GM12873 (cell line): ENCODE results near the gene DISC1.

Experiments
- TF ChIP-seq, protein P1 (sequence below): IDR thresholded peaks from 2 replicates; pipeline ENCODE4 v1.5.1; 2012; ENCODE audit warnings: low read depth, mild to moderate bottlenecking, moderate library complexity, low read length, control low read depth; ENCODE audit not compliant: insufficient read depth; ENCODE audit errors: missing control alignments

The DISC1 gene

DNA sequence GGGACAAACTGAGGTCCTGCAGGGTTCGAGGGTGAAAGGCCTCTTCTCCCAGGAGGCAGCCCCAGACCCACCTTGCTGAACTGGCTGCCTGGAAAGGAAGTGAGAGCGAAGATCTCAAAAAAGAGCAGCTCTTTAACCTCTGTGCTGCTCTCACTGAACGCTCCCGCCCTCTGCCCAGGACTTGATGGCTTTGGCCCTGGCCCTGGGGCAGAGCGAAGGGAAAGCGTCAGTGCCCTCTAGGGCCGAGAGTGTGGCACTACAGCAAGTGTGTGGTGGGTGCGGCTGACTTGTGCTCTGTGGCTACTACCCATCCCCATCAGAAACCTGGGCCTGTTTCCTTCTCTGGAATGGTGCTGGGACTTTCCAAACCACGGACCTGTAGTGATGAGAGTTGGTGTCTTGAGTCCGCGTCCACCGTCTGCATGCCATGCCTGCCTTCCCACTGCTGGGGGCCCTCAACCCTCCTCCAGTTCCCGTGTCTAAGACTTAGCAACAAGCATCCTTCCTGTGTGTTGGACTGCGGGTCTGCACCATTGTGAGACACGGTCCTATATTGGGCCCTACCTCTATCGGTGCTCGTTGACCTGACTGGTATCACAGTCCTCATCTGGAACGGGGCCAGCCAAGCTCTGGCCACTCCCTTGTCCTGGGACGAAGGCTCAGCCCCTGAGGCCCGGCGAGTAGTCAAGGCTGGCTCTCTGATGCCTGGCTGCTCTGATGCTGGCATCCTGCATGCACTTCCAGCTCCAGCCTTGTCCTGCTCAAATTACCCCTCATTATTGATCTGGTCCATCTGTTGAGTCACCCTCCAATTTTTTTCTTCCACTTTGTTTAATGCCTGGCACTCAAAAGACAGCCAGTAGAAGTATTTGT lies 180.3 kb downstream of the DISC1 start:
- TF ChIP-seq, protein P1, sequence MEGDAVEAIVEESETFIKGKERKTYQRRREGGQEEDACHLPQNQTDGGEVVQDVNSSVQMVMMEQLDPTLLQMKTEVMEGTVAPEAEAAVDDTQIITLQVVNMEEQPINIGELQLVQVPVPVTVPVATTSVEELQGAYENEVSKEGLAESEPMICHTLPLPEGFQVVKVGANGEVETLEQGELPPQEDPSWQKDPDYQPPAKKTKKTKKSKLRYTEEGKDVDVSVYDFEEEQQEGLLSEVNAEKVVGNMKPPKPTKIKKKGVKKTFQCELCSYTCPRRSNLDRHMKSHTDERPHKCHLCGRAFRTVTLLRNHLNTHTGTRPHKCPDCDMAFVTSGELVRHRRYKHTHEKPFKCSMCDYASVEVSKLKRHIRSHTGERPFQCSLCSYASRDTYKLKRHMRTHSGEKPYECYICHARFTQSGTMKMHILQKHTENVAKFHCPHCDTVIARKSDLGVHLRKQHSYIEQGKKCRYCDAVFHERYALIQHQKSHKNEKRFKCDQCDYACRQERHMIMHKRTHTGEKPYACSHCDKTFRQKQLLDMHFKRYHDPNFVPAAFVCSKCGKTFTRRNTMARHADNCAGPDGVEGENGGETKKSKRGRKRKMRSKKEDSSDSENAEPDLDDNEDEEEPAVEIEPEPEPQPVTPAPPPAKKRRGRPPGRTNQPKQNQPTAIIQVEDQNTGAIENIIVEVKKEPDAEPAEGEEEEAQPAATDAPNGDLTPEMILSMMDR, result peak; percentile 89

DNA sequence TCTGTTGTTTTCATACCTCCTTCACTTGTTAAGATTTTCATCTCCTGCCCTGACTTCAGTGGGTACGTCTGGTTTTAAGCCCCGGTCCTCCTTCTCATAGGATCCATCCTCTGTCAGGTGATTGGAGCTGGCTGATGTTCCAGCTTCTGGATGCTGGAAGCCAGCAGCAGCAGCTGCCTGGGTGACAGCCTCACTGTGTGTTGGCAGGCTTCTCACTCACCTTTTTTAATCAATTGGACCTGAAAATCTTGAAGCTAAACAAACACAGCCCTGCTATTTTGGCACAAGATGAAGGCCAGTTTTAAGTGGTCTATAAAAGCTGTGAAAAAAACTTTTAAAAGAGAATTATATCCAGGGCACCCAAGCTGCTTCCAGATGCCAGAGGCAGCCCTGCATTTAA lies 181.0 kb downstream of the DISC1 start:
- TF ChIP-seq, protein P1, result no peak

DNA sequence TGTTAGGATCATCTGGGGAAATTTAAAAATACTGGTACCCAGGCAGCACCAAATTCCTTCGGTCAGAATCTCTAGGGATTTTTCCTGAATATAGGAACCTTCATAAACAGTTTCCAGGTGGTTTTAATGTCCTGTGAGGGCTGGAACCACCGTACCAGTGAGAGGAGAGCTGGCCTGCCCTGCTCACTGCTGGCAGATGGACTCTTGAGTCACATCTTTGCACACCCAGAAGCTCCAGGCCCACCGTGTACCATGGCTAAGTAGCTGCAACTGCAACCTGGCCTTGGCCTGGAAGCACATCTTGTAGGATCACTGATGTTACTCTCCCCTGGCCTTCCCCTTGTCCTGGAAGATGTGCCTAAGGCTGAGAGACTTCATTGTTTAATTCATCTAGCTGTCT lies 181.5 kb downstream of the DISC1 start:
- TF ChIP-seq, protein P1, result no peak

DNA sequence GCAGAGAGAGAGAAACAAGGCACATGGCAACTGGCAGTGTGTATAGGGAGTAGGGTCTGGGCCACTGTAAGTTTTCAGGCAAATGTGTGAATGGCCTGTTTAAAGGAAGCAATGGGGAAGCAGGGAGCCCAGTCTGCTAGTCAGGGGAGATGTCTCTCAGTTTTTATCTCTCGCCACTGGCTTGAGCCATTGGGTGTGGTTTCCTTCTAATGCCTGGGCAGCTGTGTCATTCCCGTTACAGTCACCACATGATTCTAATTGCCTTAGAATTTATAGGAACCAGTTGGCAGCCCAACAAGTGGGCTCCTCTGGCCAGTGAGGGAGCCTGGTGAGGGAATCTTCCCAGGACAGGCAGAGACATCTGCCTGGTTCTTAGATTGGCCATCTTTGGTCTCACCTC lies 182.4 kb downstream of the DISC1 start:
- TF ChIP-seq, protein P1, result no peak

DNA sequence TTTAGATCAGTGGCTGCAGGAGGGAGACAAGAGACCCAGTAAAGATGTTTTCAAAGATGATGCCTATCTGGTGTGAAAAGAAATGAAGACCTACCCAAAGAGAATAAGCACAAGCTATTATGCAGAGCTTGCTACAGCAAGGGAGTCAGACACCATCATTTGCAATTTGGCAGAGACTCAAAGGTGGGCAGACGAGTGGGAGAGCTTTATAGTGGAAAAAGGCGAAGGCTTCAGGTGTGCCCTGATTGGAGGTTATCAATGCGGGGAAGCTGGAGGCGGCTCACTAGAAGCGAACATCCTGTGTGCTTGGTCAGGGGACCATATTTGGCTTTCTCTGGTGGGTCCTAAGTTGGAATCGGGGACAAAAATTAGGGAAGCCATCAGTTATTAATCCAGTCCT lies 183.8 kb downstream of the DISC1 start:
- TF ChIP-seq, protein P1, result no peak

DNA sequence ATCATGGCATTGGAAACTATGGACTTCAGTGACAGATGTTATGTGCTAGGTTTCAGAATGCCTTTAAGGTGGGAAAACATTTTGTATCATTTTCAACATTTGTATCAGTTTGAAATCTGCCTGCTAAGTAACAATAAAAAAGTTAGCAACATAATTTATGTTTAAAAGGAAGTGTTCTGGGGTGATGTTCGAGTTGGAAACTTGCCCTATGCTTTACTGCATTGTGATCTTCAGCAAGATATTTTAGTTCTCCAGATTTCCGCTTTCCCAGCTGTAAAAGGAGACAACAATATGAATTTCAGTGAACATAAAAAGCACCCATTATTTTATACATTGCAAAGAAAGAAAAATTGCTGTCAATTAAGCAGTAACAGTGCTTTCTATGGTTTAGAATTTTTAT lies 187.4 kb downstream of the DISC1 start:
- TF ChIP-seq, protein P1, result no peak

DNA sequence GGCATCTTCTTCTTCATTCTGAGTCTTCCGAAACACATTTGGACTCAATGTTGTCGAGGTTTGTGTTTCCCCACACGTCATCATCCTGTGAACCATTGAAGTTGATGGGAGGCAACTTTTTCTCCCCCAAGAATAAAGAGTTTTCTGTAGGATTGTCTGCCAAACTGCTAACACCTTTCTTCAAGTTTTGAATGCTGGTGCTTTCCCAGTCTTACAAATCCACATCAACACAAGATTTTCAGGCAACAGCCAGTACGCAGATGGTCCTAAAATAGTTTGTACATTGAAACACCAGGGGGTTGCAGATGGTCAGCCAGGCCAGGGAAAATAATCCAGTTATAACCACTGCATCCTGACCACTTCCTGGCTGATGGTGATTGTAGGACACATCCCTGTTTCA lies 187.9 kb downstream of the DISC1 start:
- TF ChIP-seq, protein P1, result no peak
